Measurements from ENCODE around the gene APC2.
"Not testable (repeated sequence)": the region's sequence is repeated elsewhere in the genome, so short reads cannot be mapped to it uniquely, and the experiment has no call there.

APC2 gene

DNA sequence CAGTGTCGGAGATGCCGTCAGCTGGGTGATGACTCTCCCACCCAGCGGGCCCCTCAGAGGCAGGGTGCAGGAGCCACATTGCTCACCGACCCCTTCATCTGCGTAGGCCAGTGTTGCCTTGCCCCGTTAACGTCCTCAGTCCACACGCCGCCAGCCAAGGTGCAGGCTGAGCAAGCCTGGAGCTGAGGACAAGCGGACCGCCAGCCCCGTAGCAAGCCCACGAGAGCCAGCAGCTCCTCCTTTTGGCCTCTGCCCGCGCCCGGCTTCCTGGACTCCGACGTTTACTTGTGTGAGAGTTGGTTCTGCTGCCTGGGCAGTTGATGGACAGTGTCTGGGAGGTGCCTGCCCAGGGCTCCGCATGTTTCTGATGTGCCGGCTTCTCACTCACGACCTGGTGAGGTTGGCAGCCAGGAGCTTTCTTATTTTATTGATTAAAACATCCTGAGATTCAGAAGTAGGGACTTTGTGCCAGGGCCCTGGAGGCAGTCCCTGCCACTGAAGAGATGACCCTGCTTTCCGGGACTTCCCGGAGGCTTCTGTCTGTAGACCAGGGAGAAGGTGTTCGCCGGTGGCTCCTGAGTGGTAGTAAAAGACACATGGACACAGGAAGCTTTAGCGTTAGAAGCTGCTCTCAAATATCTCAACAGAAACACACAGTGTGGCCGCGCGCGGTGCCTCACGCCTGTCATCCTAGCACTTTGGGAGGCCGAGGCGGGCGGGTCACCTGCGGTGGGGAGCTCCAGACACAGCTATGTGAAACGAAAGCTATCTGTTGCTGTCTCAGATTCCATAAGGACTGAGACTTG, 36.7 kb upstream of the APC2 start:
- DNase-seq = no peak

DNA sequence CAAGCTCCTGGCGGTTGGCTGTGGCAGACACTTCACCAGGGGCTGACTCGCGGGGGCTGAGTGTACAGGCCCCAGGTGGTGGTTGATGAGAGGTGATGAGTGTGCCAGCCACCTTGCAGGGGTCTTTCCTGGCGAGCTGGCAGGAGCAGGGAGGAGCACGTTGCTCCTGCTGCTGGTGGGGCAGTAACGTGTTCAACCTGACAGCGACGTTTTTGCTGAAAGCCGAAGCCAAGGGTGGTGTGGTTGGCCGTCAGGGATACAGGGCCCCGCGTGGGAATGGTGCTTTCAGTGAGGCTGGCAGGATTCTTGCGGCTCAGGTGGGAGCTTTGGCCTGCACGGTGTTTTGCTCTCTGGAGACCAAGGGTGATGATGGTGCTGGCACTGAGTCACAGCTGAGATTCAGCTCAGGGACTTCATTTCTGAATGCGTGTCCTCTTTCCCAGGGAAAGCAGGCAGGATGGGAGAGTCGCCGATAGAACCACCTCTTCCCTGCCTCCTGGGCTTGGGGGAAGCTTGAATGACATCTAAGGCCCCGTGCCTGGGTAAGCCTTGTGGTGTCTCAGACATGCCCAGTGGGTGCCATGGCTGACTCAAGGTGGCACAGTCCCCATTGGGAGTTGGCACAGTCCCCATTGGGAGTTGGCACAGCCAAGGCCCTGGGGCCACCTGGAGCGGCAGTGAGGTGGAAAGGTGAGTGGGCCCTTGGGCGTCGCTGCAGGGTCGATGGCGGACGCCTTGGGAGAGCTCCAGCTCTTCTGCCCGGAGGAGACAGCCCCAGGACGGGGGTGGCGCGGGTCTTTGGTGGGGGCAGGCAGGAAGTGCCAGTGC, 33.7 kb upstream of the APC2 start:
- no peak for DNase-seq

DNA sequence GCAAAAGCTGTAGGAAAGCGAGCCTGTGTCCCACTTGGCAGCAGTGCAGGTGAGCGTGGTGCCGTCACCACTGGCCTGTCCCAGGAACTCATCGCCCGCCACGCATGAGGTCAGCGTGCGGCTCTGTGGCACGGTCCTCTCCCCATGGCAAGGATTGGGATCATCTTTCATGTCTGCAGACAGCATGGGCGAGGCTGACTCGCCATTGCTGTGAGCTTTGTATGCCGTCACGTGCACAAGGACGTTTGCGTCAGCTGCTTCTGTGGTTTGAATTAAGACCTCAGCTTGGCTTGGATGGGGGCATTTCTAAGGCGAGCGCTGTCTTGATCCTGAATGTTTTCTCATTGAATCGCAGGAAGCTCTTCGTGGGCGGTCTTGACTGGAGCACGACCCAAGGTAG, 32.8 kb upstream of the APC2 start:
- DNase-seq = no peak

DNA sequence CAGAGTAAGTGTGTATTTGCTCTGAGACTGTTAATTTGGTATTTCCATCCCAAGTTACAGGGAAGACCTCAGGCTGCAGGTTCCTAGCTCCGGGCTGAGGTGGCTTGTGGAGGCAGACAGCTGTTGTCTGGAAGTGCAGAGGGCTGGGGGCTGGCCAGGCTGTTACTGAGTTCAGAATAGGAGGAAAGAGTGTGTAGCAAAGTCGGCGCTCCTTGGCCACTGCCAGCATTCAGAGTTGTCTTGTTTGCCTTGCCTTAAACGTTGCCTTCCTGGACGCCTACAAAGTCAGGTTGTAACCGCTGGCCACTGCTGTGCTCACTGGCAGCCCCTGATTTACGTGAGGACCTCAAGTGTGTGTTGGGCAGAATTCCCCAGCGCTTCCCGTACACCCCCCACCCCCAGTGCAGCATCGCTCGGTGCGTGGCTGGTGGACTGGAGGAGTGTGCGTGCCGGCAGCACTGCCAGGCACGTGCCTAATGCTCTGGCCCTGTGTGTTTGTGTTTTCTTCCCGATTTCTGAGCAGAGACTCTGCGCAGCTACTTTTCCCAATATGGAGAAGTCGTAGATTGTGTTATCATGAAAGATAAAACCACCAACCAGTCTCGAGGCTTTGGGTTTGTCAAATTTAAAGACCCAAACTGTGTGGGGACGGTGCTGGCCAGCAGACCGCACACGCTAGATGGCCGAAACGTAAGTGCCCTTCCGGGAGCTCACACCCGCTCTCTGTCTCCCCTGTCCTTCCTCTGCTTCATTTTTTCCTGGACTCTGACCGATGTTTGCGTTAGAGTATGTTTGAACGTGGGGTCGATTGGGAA, 32.0 kb upstream of the APC2 start:
- DNase-seq = no peak

DNA sequence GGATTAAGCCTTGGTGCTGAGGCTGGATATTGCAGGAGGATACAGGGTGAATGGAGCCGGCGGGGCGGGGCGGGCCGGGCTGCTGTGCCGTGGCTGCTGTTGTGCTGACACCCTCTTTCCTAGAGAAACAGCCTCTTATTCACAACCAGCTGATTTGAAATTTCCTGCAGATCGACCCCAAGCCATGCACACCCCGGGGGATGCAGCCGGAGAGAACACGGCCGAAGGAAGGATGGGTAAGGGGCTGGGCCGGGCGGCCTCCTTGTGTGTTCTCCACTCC, 31.5 kb upstream of the APC2 start:
- DNase-seq = no peak

DNA sequence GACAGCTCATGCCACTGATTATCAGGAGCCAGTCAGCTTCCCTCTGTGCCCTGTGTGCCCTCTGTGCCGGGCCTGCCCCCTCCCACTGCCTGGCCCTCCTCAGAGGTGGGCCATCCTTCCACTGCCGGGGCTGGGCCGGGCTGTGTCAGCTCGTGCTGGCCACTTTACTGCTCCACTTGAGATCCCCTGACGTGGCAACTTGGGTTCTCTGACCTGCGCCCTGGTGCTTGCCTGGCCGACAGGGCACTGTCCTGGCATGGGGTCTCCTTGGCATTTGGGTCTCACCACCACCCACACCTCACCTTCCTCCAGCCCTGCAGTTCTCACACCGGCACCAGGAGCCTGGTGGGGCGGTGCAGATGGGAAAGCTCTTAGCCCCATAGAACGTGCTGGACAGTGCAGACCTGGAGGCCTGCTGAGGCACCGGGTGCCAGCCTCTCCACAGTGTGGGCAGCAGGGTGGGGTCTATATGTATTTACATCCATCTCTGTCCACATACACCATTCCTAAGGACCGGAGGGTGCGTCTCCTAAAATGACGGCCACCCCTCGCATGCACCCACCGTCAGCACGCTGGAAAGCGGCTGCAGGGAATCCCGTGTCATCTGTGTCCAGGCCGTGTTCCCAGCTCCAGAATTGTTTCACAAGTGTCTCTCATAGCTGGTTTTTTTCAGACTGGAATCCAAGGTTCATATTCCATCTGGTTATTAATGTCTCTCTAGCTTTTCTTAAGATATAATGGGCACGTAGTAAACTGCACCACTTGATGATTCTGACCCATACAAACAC, 30.8 kb upstream of the APC2 start:
- no peak for DNase-seq

DNA sequence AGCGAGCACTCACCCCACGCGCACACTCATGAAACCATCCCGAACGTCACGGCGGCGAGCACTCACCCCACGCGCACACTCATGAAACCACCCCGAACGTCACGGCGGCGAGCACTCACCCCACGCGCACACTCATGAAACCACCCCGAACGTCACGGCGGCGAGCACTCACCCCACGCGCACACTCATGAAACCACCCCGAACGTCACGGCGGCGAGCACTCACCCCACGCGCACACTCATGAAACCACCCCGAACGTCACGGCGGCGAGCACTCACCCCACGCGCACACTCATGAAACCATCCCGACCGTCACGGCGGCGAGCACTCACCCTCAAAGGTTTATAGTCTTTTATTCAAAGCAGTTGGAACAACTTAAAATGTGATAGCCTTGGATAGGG, 29.8 kb upstream of the APC2 start:
- not testable (repeated sequence) for DNase-seq

DNA sequence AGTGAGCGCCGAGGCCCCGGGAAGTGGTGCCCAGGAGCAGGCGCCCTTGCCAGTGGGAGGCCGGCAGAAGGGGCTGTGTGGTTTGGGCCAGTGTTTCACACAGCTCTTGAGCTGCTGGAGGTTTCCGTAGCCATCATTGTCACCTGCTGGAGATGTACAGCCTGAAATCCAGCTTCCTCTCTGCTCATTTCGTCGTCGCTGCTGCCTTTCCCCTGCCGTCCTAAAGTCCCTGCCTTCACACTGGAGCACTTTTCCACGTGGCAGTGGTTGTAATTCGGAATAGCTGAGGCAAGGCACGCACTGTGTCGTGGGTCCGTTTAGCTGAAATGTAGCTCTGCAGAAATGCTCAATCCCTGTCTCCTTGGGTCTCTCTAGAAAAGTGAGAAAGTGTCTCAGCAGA, 29.3 kb upstream of the APC2 start:
- DNase-seq = no peak

DNA sequence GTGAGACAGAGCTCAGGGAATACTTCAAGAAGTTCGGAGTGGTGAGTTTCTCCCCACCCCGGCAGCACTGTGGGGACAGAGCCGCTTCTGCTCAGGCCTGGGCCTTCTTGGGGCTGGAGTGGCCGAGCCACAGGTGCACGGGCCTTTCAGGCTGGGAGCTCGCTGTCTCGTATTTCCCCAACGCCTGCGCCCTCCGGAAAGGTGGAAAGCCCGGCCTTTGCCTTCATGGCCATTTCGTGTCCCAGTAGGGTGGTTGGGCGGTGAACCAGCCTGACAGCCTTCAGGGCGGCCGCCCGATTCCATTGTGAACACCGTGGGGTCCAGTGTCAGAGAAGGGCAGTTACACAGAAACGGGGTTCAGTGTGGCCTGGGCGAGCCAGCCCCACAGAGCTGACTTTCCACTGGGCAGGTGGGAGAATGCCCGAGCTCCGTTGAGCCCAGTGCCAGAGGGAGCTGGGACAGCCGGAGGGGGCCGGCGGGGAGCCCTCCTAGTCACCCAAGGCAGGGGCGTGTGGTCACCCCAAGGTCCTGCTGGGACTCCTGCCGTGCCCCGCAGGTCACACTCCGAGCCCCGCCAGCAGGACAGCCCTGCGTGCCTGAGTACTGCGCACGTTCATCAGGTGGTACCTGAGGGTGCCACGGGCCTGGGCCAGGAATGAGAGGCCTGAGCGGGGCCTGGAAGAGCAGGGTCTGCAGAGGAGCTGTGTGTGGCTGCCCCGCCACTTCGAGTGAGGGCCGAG, 28.5 kb upstream of the APC2 start:
- no peak for DNase-seq

DNA sequence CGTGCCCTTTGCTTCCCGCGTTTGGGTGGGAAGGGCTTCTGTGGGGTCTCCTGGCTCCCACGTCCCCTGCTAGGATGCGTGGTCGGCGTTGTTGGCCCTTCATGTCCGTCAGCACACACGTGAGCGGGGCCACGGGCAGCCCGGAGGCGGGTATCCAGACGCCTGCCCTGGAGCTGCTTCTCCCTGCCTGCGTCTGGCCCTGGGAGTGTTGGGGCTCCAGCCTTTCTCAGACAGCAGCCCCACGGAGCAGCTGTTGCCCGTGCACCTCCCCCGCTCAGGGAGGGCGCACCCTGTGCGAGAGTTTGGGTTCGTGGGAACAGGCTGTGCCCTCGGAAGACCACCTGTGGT, 28.0 kb upstream of the APC2 start:
- no peak for DNase-seq

DNA sequence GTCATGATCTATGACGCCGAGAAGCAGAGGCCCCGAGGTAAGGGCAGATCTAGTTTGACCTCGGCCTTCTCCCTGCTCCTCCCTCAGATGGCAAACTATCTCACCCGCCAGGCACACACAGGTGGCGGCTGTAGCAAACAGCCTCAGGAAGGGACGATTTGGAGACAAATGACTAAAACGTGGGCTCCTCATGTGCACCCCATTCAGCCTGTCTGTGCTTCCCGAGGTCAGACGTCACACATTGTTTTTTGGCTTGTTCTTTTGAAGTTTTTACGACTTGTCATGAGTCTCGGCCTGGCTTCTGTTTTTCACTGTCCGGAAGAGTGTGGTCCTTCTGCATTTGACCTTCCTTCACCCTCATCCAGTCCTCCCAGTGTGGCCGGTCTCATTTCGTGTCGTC, 27.6 kb upstream of the APC2 start:
- DNase-seq = no peak

DNA sequence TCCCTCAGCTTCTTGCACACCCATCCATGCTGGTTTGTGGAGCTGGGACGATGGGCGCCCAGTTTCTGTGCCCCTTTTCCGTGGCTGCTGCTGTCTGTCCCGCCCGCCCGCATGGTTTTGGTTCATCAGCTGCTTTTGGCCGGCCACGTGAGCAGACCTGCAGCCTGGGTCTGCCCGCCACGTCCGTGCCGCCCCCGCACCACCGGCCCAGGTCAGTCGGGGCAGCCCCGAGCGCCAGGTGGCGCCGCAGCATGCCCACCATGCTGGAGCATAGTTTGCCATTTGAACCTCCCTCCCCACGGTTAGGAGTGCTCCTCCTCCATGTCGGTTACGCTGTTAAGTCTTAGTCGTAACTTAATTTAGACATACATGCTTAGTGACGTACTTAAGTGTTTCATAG, 27.0 kb upstream of the APC2 start:
- DNase-seq = no peak

DNA sequence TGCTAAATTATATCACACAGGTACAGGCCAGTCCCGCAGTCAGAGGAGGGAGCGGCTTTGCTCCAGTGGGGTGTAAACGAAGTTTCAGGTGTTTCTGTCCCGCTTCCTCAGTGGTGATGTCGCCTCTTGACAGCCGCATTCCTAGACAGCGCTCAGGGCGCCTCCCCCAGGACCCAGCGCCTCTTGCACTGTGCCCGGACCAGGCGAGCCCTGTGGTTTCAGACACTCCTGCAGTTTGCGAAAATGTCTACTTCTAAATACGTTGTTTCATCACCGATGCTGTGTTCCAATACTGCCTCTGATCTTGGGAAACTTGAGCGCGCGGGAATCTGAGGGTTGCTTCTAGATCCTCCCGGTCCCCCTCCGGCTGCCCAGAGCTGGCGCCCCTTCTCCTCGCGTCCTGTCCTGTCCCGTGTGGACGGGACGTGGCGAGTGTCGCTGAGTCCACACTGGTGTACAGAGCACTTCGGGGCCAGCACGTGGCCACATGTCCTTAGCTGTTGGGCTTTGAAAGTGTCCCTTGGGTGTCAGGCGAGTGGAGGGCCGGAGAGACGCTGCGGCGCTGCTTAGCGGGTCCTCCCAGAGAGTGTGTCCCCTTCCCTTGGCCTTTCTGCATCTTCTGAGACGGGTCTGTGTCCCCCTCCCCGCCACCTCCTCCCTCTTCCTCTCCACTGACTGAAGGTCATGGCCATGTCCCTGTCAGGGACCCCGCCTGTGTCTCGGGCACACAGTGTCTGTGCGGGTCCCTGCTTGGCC, 26.3 kb upstream of the APC2 start:
- no peak for DNase-seq

DNA sequence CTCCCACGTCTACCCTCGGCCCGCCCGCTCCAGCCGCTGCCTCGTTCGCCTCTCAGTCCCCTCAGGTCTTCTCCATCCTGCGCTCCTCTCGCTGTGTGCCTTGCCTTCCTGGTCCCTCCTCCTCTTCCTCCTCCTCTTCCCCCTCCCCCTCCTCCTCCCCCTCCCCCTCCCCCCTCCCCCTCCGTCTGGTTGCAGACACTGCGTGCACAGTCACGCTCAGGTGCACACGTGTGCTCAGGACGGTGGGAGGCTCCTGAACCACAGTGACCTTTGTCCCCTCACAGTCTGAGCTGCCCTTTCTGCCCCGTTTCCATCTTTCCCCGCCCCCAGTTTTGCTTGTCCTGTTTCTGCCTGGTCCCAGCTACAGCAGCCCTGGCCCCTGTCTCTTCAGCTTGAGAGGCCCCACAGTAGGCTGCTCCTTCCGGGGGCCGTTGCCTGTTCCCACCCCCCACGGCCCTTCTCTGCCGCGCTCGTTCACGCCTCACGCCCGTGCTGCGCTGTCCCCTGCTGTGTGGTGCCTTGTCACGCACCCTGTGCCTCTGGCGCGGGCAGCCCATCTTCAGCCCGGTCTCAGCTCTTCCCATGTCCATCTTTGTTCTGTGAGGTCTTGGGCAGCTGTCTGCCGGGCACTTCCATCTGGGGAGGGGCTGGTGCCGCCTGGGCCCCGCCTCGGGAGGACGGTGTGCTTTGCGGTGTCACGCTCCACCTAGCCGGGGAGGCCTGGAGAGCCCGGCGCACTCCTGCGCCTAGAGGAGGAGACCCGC, 25.5 kb upstream of the APC2 start:
- no peak for DNase-seq

DNA sequence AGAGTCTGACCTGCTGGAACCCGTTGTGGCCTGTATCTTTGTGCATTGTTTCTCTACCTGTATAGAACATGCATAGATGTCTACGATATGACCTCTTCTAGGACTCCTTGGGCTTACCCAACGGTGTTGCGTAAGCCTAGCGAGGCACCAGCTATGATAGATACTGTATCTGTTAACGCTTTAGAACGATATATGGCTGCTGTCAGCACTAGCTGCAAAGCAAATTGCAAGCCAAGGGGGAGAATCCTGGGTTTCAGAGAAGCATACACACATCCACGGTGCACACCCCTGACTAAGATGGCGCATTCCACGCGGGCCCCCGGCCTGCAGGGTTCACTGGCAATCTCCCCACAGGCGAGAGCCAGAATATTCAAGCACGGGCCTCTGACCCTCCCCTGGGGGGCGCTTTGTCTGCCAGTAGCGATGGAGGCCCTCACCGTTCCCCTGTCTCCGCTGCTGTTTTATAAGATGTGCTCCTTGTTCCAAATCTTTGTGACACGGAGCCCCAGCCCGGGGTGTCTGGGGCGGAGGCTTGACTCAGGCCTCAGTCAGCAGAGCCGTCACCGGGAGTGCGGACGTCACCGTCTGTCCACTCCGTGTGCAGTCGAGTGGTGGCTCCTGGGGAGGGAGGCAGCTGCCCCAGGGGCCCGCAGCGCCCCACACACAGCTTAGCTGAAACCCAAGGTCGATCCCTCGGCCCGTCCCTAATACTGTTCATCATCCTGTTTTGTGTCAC, 24.7 kb upstream of the APC2 start:
- no peak for DNase-seq

DNA sequence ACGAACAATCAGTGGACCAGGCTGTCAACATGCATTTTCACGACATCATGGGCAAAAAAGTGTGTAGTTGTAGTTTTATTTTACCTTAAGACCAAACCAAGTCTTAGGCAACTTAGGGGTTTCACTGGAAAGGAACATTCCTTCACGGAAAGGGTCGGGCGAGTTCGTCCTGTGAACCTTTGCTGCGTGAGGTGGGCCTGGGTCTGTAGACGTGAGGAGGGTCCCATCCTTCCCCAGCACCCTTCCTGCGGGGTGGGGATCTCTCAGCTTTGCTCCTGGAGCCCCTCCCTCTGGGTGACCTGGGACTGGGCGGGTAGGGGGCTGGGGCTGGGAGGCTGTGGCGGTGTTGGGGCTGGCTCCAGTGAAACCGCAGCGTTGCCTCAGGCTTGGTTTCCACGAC, 24.0 kb upstream of the APC2 start:
- no peak for DNase-seq

DNA sequence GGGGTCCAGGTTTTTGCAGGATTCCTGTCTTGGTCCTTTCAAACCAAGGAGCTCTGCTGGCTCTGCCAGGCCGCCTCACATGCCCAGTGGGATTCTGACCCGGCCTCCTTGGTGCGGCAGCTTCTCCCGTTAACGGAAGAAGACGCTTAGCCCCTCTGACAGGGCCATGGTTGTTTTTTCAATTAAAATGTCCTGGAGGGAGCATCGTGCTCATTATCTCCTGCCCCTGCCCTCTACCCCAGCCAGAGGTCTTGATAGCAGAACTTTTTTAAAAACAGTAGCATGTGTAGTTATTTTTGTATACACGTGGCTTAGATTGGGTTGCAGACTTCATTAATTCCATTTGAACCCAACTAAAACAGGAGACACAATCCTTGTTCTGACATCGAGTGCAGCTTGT, 23.2 kb upstream of the APC2 start:
- DNase-seq = no peak

DNA sequence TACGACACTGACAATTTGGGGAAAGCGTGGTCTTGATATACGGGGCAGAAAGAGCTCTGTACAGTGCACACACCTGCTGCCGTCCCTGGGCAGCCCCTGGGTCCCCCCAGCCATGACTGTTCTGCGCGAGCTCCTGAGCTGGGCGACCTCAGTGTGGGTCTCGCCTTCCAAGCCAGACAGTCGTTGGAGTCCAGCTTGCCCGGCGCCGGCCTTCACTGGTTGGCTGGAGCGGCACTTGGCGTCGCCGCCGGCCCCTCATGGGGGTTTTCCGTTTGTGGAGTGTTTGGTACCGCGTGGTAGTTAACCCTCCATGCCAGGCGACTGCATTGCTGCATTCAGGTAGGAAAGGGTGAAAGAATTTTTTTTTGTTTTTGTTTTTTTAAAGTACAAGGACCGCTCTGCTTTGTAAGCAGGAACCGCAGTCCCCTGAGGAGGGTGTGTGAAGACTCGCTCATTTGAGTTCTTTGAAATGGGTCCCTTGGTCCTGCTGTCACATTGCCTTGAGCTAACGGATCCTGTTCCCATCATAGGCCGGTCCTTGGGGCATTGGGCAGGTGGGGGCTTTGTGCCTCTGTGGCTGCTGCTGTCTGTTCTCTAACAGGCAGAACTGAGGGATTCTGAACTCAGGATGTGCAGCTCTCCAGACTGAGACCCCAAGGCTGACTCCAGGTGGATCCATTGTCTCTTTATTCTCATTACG, 22.6 kb upstream of the APC2 start:
- DNase-seq = no peak

DNA sequence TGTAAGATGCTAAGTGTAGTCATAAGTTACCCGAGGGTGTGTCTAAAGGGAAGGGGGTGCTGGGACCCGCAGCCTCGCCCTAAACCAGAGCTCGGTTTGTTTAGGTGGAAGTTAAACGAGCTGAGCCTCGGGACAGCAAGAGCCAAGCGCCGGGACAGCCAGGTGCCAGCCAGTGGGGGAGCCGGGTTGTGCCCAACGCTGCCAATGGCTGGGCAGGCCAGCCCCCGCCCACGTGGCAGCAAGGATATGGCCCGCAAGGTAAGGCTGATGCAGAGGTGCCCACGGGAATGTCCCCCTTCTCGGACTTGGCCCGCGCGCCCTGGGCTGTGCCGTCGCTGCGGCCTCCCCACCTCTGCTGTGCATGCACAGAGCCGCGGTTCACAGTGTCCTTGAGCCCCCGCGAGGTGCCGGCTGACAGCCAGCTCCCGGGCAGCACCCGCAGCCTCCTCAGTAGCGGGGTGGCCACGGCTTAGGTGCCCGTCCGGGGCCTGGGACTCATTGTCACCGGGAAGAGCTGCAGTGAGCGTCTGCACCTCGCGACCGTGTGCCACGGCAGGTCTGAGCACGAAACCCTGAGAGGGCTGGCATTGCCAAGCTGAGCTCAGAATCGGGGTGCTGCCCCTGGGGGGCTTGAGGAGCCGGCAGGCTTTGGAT, 21.1 kb upstream of the APC2 start:
- DNase-seq = no peak
